CD4-positive, alpha-beta T cell (primary cell): ENCODE measurements around the gene SLC47A2. TPM values are rescaled to one million over a fixed set of nuclear protein-coding genes. Genes with fewer than 3 reads are reported as not detected.

Experiments
- ATAC-seq: fragments of 200-7000 bp; cut with Tn5 transposase; one replicate; pipeline ENCODE4 v1.10.0; 2022; ENCODE audit warnings: mild to moderate bottlenecking; ENCODE audit not compliant: poor library complexity
- CTCF ChIA-PET: fragments of 350-600 bp; sonication (Branson Sonifier 250); formaldehyde crosslinking; loops from one replicate; lab custom pipeline; 2021; ENCODE audit warnings: antibody characterized with exemption, inconsistent platforms; lab: Charles Lee
- POLR2A ChIA-PET: fragments of 350-600 bp; sonication (Branson Sonifier 250); formaldehyde crosslinking; loops from one replicate; lab custom pipeline; 2021; ENCODE audit warnings: antibody characterized with exemption, inconsistent platforms; lab: Charles Lee
- DNase-seq, 14 experiments: peaks; one replicate each; pipeline ENCODE4 v3.0.0-alpha.2; 2013 to 2020; ENCODE audit warnings: mixed read lengths in 2 of 14
- H3K27ac ChIP-seq, 2 donors: one replicate each; pipeline versions ENCODE4 v1.5.1 to v1.7.0; 2013; ENCODE audit warnings: low read length in 2 of 2, low read depth in 1 of 2, mild to moderate bottlenecking in 1 of 2
- H3K27me3 ChIP-seq, 2 experiments: 1 replicate in 1 of 2; 2 replicates in 1 of 2; pipeline versions ENCODE4 v1.6.1 to v1.7.0; 2013; ENCODE audit warnings: low read length in 2 of 2, control low read depth in 1 of 2, mild to moderate bottlenecking in 1 of 2, moderate library complexity in 1 of 2; ENCODE audit not compliant: insufficient read depth in 2 of 2, control insufficient read depth in 1 of 2
- H3K36me3 ChIP-seq: one replicate; pipeline ENCODE4 v1.6.1; 2013; ENCODE audit warnings: low read length, control low read depth; ENCODE audit not compliant: insufficient read depth
- H3K4me1 ChIP-seq: one replicate; pipeline ENCODE4 v1.6.1; 2013; ENCODE audit warnings: low read length, control low read depth; ENCODE audit not compliant: insufficient read depth
- H3K4me3 ChIP-seq: one replicate; pipeline ENCODE4 v1.5.1; 2013; ENCODE audit warnings: mild to moderate bottlenecking, low read length, moderate library complexity
- H3K9me3 ChIP-seq, 2 experiments: 1 replicate in 1 of 2; 2 replicates in 1 of 2; pipeline versions ENCODE4 v1.6.1 to v1.7.0; 2013; ENCODE audit warnings: low read length in 2 of 2, mild to moderate bottlenecking in 2 of 2, control low read depth in 1 of 2, moderate library complexity in 1 of 2; ENCODE audit not compliant: control insufficient read depth in 1 of 2, insufficient read depth in 1 of 2
- H3K27ac Mint-ChIP-seq: one replicate; pipeline ENCODE4 v1.8.0; 2020; ENCODE audit warnings: mixed read lengths
- H3K27me3 Mint-ChIP-seq: one replicate; pipeline ENCODE4 v1.8.0; 2021; ENCODE audit warnings: mixed read lengths
- H3K36me3 Mint-ChIP-seq: one replicate; pipeline ENCODE4 v1.8.0; 2021; ENCODE audit warnings: low read depth, mixed read lengths
- H3K4me1 Mint-ChIP-seq: one replicate; pipeline ENCODE4 v1.8.0; 2021; ENCODE audit warnings: low read depth, mixed read lengths
- H3K4me3 Mint-ChIP-seq: one replicate; pipeline ENCODE4 v1.8.0; 2020; ENCODE audit warnings: mild to moderate bottlenecking, mixed read lengths
- H3K9me3 Mint-ChIP-seq: one replicate; pipeline ENCODE4 v1.8.0; 2020; ENCODE audit warnings: mixed read lengths
- intact Hi-C, 2 experiments: fragments of 100-400 bp; cut with DNase I in 1 of 2; cut with micrococcal nuclease in 1 of 2; formaldehyde crosslinking; loops; one replicate each; pipeline versions ENCODE4 v1.15.1 to v1.9.0; 2023 to 2025; cut with DNase I, micrococcal nuclease
- total RNA-seq, 174 experiments: library from RNA in 2 of 174; stranded (reverse) in 2 of 174; gene quantifications; one replicate each; pipeline ENCODE4 v1.2.3 and lab custom pipeline; 2021 to 2026
- TF ChIP-seq, protein P1 (sequence below): fragments of 200-600 bp; IDR thresholded peaks from one replicate; pipeline ENCODE4 v1.8.0; 2022; ENCODE audit warnings: antibody characterized with exemption, mild to moderate bottlenecking

The SLC47A2 gene
- total RNA-seq, 2 experiments from 2014 or later = not detected

DNA sequence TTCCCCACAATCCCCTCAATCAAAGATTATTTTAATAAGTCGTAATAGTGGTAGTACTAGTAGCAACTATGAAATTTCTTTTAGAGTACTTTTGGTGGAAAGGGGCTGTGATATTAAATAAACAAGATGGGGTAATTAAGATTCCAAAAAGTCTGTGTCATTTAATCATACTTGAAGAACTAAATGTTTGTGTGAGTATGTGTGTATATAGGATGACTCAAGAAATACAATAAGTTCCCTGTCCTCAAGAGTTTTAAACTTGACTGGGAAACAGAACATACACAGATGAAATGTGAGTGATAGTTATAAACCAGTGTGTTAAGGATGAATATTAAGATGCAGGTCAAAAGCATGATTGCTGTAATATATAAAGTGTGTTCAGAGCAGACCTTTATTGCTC is 65.6 kb downstream of the SLC47A2 start:
- H3K36me3 Mint-ChIP-seq = peaks cover 37% of the 10 kb centered on the region
- H3K9me3 Mint-ChIP-seq = no peaks in the 10 kb centered on the region
- Histone ChIP-seq H3K36me3 (peaks cover 15% of the 10 kb centered on the region), H3K9me3 (no peaks in the 10 kb centered on the region), H3K27me3 (no peaks in the 10 kb centered on the region), H3K4me3 (no peak overlapping the region), H3K4me1 (peaks cover 23% of the 10 kb centered on the region), H3K27ac (no peak overlapping the region)
- intact Hi-C loops = loop anchor here in 1 of 2 experiments (5.0 kb wide), 1 partner anchor 96 kb away; the partner anchor contains the start of gene ALDH3A1
- TF ChIP-seq, protein P1, sequence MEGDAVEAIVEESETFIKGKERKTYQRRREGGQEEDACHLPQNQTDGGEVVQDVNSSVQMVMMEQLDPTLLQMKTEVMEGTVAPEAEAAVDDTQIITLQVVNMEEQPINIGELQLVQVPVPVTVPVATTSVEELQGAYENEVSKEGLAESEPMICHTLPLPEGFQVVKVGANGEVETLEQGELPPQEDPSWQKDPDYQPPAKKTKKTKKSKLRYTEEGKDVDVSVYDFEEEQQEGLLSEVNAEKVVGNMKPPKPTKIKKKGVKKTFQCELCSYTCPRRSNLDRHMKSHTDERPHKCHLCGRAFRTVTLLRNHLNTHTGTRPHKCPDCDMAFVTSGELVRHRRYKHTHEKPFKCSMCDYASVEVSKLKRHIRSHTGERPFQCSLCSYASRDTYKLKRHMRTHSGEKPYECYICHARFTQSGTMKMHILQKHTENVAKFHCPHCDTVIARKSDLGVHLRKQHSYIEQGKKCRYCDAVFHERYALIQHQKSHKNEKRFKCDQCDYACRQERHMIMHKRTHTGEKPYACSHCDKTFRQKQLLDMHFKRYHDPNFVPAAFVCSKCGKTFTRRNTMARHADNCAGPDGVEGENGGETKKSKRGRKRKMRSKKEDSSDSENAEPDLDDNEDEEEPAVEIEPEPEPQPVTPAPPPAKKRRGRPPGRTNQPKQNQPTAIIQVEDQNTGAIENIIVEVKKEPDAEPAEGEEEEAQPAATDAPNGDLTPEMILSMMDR = no peak
- H3K27me3 Mint-ChIP-seq = no peaks in the 10 kb centered on the region
- no peak overlapping the region for H3K27ac Mint-ChIP-seq
- POLR2A ChIA-PET = interaction anchor here (0.7 kb wide), 1 partner anchor 54 kb away, joined by 4 read pairs; no protein-coding TSS in a partner anchor
- CTCF ChIA-PET = no interaction called here
- no peak for DNase-seq
- peak overlapping the region; percentile 71 for H3K4me3 Mint-ChIP-seq
- H3K4me1 Mint-ChIP-seq = peaks cover 42% of the 10 kb centered on the region
- ATAC-seq = no peak

DNA sequence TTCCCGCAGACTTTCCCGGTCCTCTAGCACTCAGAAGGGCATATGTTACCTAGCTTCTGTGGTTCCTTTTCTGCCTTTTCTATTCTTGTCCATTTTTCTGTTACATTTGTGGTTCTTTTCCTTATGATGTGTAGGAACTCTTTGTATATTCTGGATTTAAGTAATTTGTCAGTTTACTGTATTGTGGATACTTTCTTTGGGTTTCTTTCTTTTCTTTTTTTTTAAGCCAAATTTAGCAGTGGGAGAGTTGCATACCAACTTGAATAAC is 67.2 kb downstream of the SLC47A2 start:
- no peaks in the 10 kb centered on the region for H3K27me3 Mint-ChIP-seq

DNA sequence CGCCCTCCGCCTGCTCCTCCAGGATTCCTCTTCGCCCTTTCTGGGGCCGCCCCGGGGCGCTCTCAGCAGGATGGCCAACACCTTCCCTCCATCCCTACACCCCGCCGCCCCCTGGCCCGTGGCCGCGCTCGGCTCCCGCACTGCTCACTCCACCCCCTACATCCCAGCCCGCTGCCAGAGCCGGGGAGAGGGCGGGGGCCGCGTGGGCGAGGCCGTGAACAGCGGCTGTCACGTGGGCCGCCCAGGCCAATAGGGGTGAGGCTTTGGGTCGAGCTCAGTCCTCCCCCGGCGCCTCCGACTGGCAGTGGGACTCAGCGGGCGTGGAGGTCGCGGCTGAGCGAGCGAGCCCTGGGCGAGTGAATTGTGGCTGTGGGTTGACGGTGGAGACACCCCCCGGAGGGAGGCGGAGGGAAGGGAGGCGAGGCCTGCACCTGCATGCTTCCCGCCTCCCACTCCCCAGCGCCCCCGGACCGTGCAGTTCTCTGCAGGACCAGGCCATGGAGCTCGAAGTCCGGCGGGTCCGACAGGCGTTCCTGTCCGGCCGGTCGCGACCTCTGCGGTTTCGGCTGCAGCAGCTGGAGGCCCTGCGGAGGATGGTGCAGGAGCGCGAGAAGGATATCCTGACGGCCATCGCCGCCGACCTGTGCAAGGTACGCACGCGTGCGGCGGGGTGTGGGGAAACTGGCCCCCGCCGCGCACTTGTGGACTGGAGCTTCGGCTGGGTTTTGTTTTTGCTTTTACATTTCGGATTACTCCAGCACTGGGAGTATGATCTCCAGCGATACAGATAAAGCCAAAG is 67.7 kb downstream of the SLC47A2 start, which contains the start of gene ALDH3A2:
Gene ALDH3A2 (plus strand): TSS at position 277 of the 799 bp plus-strand sequence. CDS start 221 bp downstream, at position 498.
- H3K4me3 ChIP-seq = peak within 1 kb of the TSS; percentile 85
- no peaks in the 10 kb centered on the region for H3K9me3 Mint-ChIP-seq
- peaks cover 22% of the 10 kb centered on the region for H3K36me3 Mint-ChIP-seq
- H3K27me3 Mint-ChIP-seq = no peaks in the 10 kb centered on the region
- peaks cover 42% of the 10 kb centered on the region for H3K4me1 Mint-ChIP-seq
- H3K36me3 ChIP-seq = peaks cover 3% of the 10 kb centered on the region
- intact Hi-C loops = loop anchor here (5.0 kb wide), 5 partner anchors 114 to 286 kb away; partner anchors contain the start of genes B9D1 (in 1 of the 2) and MAPK7 (in 1 of the 2)
- TF ChIP-seq, protein P1 = no peak
- H3K27ac ChIP-seq = peak within 1 kb of the TSS; percentile 45 to 61
- H3K27me3 ChIP-seq = no peaks in the 10 kb centered on the region
- ATAC-seq (peak; percentile 95), DNase-seq (peak; percentile 80 to 95 (median 90))
- H3K27ac Mint-ChIP-seq = peak within 1 kb of the TSS; percentile 88
- peak within 1 kb of the TSS; percentile 95 for H3K4me3 Mint-ChIP-seq
- no peaks in the 10 kb centered on the region for H3K9me3 ChIP-seq
- CTCF ChIA-PET = interaction anchor here (0.9 to 2.8 kb wide), 3 partner anchors 96 to 286 kb away, joined by 3 to 8 read pairs (median 7); partner anchors contain the start of gene B9D1
- peaks cover 23% of the 10 kb centered on the region for H3K4me1 ChIP-seq
- POLR2A ChIA-PET = interaction anchor here (0.6 to 3.2 kb wide), 23 partner anchors 8 to 1465 kb away, joined by 3 to 19 read pairs (median 5); partner anchors contain the start of genes AKAP10, ALKBH5, B9D1 and MAPK7

More for the DNA sequence above, 67.2 kb downstream of the SLC47A2 start:
- Mint-ChIP-seq H3K4me1 (peaks cover 42% of the 10 kb centered on the region), H3K4me3 (peak overlapping the region; percentile 95), H3K9me3 (no peaks in the 10 kb centered on the region), H3K27ac (peak overlapping the region; percentile 88), H3K36me3 (peaks cover 25% of the 10 kb centered on the region)
- Histone ChIP-seq H3K4me3 (peak overlapping the region; percentile 85), H3K36me3 (peaks cover 3% of the 10 kb centered on the region), H3K27ac (no peak overlapping the region), H3K9me3 (no peaks in the 10 kb centered on the region), H3K27me3 (no peaks in the 10 kb centered on the region), H3K4me1 (peaks cover 23% of the 10 kb centered on the region)
- intact Hi-C loops = loop anchor here (5.0 kb wide), 5 partner anchors 113 to 287 kb away; partner anchors contain the start of genes B9D1 (in 1 of the 2) and MAPK7 (in 1 of the 2)
- ChIA-PET POLR2A (interaction anchor here (0.6 to 3.2 kb wide), 11 partner anchors 10 to 1466 kb away, joined by 3 to 19 read pairs (median 7); partner anchors contain the start of genes AKAP10, ALKBH5, MAPK7 and USP22), CTCF (interaction anchor here (1.5 kb wide), 1 partner anchor 113 kb away, joined by 7 read pairs; no protein-coding TSS in a partner anchor)
- no peak for ATAC-seq
- TF ChIP-seq, protein P1 = no peak
- no peak for DNase-seq
